ENCODE results near the gene NOS3.

DNA sequence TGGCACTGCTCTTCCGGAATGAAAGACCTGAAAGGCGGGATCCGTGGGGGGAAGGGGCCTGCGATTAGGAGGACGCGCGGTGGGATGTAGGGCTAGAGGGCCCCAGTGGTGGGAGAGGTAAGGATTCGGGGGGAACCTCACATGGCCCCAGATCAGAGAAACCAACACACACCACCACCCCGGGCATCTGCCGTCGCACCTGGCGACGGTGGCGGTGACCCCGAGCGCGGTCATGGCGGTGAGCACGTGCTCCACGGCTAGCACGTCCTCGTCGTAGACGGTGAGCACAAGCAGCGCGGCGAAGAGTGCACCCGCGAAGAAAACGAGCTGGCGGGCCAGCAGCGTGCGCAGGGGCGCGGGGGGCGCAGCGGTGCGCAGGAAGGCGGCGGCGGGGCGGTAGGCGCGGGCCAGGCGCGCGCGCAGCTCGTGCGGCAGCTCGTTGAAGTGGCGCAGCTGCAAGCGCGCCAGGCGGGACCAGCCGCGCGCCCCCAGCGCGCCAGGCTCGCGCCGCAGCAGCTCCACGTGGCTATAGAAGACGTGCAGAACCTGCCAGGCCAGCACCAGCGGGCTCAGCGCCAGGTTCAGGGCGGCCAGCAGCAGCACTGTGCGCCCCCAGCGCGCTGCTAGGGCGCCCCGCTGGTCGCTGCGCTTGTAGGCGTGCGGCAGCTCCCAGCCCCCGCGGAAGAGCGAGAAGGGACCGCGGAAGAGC, 27.8 kb downstream of the NOS3 start:
- TF ChIP-seq, protein P1, sequence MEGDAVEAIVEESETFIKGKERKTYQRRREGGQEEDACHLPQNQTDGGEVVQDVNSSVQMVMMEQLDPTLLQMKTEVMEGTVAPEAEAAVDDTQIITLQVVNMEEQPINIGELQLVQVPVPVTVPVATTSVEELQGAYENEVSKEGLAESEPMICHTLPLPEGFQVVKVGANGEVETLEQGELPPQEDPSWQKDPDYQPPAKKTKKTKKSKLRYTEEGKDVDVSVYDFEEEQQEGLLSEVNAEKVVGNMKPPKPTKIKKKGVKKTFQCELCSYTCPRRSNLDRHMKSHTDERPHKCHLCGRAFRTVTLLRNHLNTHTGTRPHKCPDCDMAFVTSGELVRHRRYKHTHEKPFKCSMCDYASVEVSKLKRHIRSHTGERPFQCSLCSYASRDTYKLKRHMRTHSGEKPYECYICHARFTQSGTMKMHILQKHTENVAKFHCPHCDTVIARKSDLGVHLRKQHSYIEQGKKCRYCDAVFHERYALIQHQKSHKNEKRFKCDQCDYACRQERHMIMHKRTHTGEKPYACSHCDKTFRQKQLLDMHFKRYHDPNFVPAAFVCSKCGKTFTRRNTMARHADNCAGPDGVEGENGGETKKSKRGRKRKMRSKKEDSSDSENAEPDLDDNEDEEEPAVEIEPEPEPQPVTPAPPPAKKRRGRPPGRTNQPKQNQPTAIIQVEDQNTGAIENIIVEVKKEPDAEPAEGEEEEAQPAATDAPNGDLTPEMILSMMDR (IDR thresholded peaks at IDR 0.05), result no peak; the same call in 1 of the 2 replicates
- no peak for TF ChIP-seq ELF1 (IDR thresholded peaks at IDR 0.05)
- TF ChIP-seq TEAD4 (IDR thresholded peaks at IDR 0.05; ENCODE audit: borderline replicate concordance, insufficient read depth), result no peak
- TF ChIP-seq RFX5 (IDR thresholded peaks at IDR 0.05; ENCODE audit: low read length), result no peak
- no peak for TF ChIP-seq RXRA (IDR thresholded peaks at IDR 0.05; ENCODE audit: borderline replicate concordance, low read depth)
- TF ChIP-seq JUND (IDR thresholded peaks at IDR 0.05), result no peak
- no peak for TF ChIP-seq NFIC (IDR thresholded peaks at IDR 0.05; ENCODE audit: borderline replicate concordance)
- TF ChIP-seq SIN3A (IDR thresholded peaks at IDR 0.05; ENCODE audit: borderline replicate concordance, low read depth, low read length), result no peak
- TF ChIP-seq NRF1 (IDR thresholded peaks at IDR 0.05; ENCODE audit: low read depth, low read length), result no peak
